Measurements from ENCODE around the gene ITLN2.
A peak's percentile ranks its signal among the peaks of the same experiment; 100 is the strongest.

The ITLN2 gene

GRCh38 chr1:160979286-160979685, 24.7 kb upstream of the ITLN2 start:
- DNase-seq, result no peak
- H3K4me3 ChIP-seq (ENCODE audit: low read depth, low read length), result no peak overlapping the region
- no peak overlapping the region for H3K27ac ChIP-seq
- in situ Hi-C loops (cut with HindIII; ENCODE audit: low pct_ligation_motif_present, low sequenced_read_pairs), result no loop called here
- H3K27me3 ChIP-seq (replicated peaks), result peaks cover 16% of the 10 kb centered on the region
- H3K36me3 ChIP-seq (replicated peaks), result no peaks in the 10 kb centered on the region
- TF ChIP-seq CTCF (IDR thresholded peaks at IDR 0.05; ENCODE audit: low read depth, low read length, missing control alignments), result no peak

- Histone ChIP-seq H3K4me3 (ENCODE audit: low read depth, low read length) (no peak overlapping the region), H3K27me3 (replicated peaks) (peaks cover 16% of the 10 kb centered on the region), H3K36me3 (replicated peaks) (no peaks in the 10 kb centered on the region), H3K27ac (no peak overlapping the region)
- DNase-seq, result peak; percentile 18
- TF ChIP-seq CTCF (IDR thresholded peaks at IDR 0.05; ENCODE audit: low read depth, low read length, missing control alignments), result no peak
- in situ Hi-C loops (cut with HindIII; ENCODE audit: low pct_ligation_motif_present, low sequenced_read_pairs), result no loop called here
Measured at GRCh38 chr1:160978510-160978927, 23.9 kb upstream of the ITLN2 start.

GRCh38 chr1:160975026-160975425, 20.4 kb upstream of the ITLN2 start:
- Histone ChIP-seq H3K27ac (no peak overlapping the region), H3K27me3 (replicated peaks) (no peaks in the 10 kb centered on the region), H3K36me3 (replicated peaks) (no peaks in the 10 kb centered on the region), H3K4me3 (ENCODE audit: low read depth, low read length) (no peak overlapping the region)
- DNase-seq, result no peak
- TF ChIP-seq CTCF (IDR thresholded peaks at IDR 0.05; ENCODE audit: low read depth, low read length, missing control alignments), result no peak
- in situ Hi-C loops (cut with HindIII; ENCODE audit: low pct_ligation_motif_present, low sequenced_read_pairs), result no loop called here

GRCh38 chr1:160973491-160973890, 18.9 kb upstream of the ITLN2 start:
- in situ Hi-C loops (cut with HindIII; ENCODE audit: low pct_ligation_motif_present, low sequenced_read_pairs), result no loop called here
- TF ChIP-seq CTCF (IDR thresholded peaks at IDR 0.05; ENCODE audit: low read depth, low read length, missing control alignments), result no peak

GRCh38 chr1:160972939-160973338, 18.3 kb upstream of the ITLN2 start:
- no peaks in the 10 kb centered on the region for H3K36me3 ChIP-seq (replicated peaks)
- no peaks in the 10 kb centered on the region for H3K27me3 ChIP-seq (replicated peaks)
- no peak overlapping the region for H3K4me3 ChIP-seq (ENCODE audit: low read depth, low read length)
- in situ Hi-C loops (cut with HindIII; ENCODE audit: low pct_ligation_motif_present, low sequenced_read_pairs), result no loop called here
- no peak for TF ChIP-seq CTCF (IDR thresholded peaks at IDR 0.05; ENCODE audit: low read depth, low read length, missing control alignments)
- DNase-seq, result no peak
- no peak overlapping the region for H3K27ac ChIP-seq

More at GRCh38 chr1:160973491-160973890, 18.9 kb upstream of the ITLN2 start:
- no peak for DNase-seq
- no peak overlapping the region for H3K27ac ChIP-seq
- no peak overlapping the region for H3K4me3 ChIP-seq (ENCODE audit: low read depth, low read length)
- no peaks in the 10 kb centered on the region for H3K27me3 ChIP-seq (replicated peaks)
- no peaks in the 10 kb centered on the region for H3K36me3 ChIP-seq (replicated peaks)

- Histone ChIP-seq H3K4me3 (ENCODE audit: low read depth, low read length) (no peak overlapping the region), H3K36me3 (replicated peaks) (no peaks in the 10 kb centered on the region), H3K27me3 (replicated peaks) (no peaks in the 10 kb centered on the region), H3K27ac (no peak overlapping the region)
- TF ChIP-seq CTCF (IDR thresholded peaks at IDR 0.05; ENCODE audit: low read depth, low read length, missing control alignments), result no peak
- in situ Hi-C loops (cut with HindIII; ENCODE audit: low pct_ligation_motif_present, low sequenced_read_pairs), result no loop called here
- no peak for DNase-seq
Measured at GRCh38 chr1:160971618-160972056, 17.0 kb upstream of the ITLN2 start.

Data from brain microvascular endothelial cell (primary cell).